ENCODE data around the gene TCERG1. TPM values are rescaled to one million over a fixed set of nuclear protein-coding genes. Genes with fewer than 3 reads are reported as not detected.

TCERG1 gene
- total and polyA plus RNA-seq, 8 donors = 11.8 to 39.3 (median 21.9) TPM

DNA sequence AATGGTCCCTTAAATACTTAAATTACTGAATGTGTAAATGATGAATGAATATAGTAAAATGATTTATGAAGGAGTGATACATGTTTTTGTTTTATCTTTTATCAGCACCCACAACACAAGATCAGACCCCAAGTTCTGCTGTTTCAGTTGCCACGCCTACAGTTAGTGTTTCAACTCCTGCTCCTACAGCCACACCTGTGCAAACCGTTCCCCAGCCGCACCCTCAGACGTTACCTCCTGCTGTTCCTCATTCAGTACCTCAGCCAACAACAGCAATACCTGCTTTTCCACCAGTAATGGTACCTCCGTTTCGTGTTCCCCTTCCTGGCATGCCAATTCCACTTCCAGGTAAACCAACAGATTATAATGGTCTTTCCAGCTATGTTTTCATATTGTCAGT lies 16.3 kb downstream of the TCERG1 start:
- Histone ChIP-seq H3K4me1 (no peaks in the 10 kb centered on the region), H3K9me3 (no peaks in the 10 kb centered on the region), H3K27me3 (no peaks in the 10 kb centered on the region), H3K4me3 (no peak overlapping the region), H3K36me3 (peaks cover 0 to 28% (median 23%) of the 10 kb centered on the region in 3 donors), H3K27ac (no peak overlapping the region)
- FAIRE-seq = no peak
- no peak for TF ChIP-seq CTCF (IDR thresholded peaks at IDR 0.05)
- no peak for ATAC-seq
- DNase-seq = no peak
- intact Hi-C loops (cut with DNase I) = no loop called here
- WGBS, 2 donors = 87 to 90% methylated on average over 6 of the region's 6 CpGs

DNA sequence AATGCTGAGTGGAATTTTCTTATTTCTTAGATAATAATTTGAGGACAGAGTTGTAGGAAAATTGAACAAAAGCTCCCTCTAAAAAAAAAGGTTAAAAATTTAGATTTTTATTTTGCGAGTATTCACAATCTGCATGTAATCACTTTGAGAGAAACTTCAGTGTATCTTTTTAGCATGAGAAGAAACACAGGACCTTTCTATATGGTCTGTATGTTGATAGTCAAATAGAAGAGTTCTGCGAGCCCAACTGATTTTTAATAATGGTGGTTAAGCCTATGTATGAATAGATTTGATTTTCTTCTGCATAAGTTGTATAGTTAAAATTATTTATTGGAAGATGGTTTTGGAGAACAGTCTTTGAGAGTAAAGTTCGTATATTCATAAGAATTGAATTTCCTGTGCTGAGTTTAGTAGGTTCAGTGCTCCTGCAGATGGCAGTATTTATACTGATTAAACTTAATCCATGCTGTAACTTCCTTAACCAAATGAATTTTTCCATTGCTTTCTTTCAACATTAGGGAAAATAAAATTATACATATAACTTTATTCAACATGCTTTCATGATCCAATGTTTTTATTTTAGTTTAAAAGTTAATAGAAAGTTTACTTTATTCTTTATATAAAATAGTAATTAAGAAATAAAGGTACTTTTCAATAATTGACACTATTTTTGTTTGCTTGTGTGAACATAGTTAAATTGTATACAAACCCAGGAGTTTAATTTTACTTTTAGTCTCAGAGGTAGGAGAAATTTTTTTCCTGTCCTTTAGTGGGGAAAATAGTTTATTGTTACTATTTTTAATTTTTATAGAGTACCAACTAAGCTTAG lies 19.6 kb downstream of the TCERG1 start:
- Histone ChIP-seq H3K36me3 (peaks cover 3 to 27% (median 26%) of the 10 kb centered on the region in 3 donors), H3K4me1 (no peaks in the 10 kb centered on the region), H3K27ac (no peak overlapping the region), H3K4me3 (no peak overlapping the region), H3K9me3 (no peaks in the 10 kb centered on the region), H3K27me3 (no peaks in the 10 kb centered on the region)
- peak in 2 of 4 donors; percentile 29 to 60 for ATAC-seq
- intact Hi-C loops (cut with DNase I) = no loop called here
- DNase-seq = no peak
- peak in 1 of 4 donors; percentile 14 for TF ChIP-seq CTCF (IDR thresholded peaks at IDR 0.05)
- peak; percentile 95 for FAIRE-seq
- WGBS, 2 donors = 50 to 58% methylated on average over 3 of the region's 3 CpGs

- H3K36me3 ChIP-seq = peaks cover 3 to 35% (median 27%) of the 10 kb centered on the region in 3 donors
- H3K27ac ChIP-seq = no peak overlapping the region
- ATAC-seq = no peak
- FAIRE-seq = no peak
- H3K4me1 ChIP-seq = no peaks in the 10 kb centered on the region
- no peaks in the 10 kb centered on the region for H3K9me3 ChIP-seq
- no peak for TF ChIP-seq CTCF (IDR thresholded peaks at IDR 0.05)
- no peaks in the 10 kb centered on the region for H3K27me3 ChIP-seq
- H3K4me3 ChIP-seq = no peak overlapping the region
- DNase-seq = no peak
- WGBS, 2 donors = 97 to 100% methylated on average over 1 of the region's 1 CpG
- intact Hi-C loops (cut with DNase I) = no loop called here
These were observed 20.6 kb downstream of the TCERG1 start for GRCh38 chr5:146467760-146468159.

- FAIRE-seq (no peak), DNase-seq (no peak), ATAC-seq (no peak)
- Histone ChIP-seq H3K36me3 (peaks cover 3 to 34% (median 12%) of the 10 kb centered on the region in 3 donors), H3K4me3 (no peak overlapping the region), H3K27me3 (no peaks in the 10 kb centered on the region), H3K27ac (no peak overlapping the region), H3K4me1 (no peaks in the 10 kb centered on the region), H3K9me3 (no peaks in the 10 kb centered on the region)
- intact Hi-C loops (cut with DNase I) = no loop called here
- no peak for TF ChIP-seq CTCF (IDR thresholded peaks at IDR 0.05)
- WGBS, 2 donors = 89 to 92% methylated on average over 1 of the region's 1 CpG
These were observed 26.9 kb downstream of the TCERG1 start for GRCh38 chr5:146474065-146474464.

DNA sequence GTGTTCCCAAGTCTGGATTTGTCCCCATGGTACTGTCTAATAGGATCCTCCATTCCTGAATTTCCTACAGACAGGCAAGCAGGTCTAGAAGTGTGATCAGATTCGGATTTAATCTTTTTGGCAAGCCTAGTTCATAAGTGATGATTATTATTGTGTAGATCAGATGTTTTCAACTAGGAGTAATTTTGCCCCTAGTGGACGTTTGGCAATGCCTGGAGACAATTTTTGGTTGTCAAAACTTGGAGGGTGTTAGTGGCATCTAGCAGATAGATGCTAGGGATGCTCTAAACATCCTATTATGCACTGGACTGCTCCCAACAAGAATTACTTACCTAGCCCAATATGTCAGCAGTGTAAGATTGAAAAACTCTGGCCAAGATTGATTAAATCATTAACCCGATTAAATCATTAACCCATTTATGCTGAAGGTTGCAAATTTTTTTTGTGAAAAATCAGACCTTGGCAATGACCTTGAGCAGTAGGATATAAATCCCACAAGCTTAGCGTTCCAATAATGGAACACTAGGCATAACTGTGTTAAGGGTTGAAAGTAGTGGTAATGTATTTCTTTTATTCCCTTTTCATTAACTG lies 28.2 kb downstream of the TCERG1 start:
- Histone ChIP-seq H3K4me3 (no peak overlapping the region), H3K36me3 (peaks cover 3 to 31% (median 12%) of the 10 kb centered on the region in 3 donors), H3K9me3 (no peaks in the 10 kb centered on the region), H3K4me1 (no peaks in the 10 kb centered on the region), H3K27me3 (no peaks in the 10 kb centered on the region), H3K27ac (no peak overlapping the region)
- DNase-seq (no peak), FAIRE-seq (no peak), ATAC-seq (no peak)
- WGBS, 2 donors = 42 to 47% methylated on average over 4 of the region's 4 CpGs
- intact Hi-C loops (cut with DNase I) = no loop called here
- no peak for TF ChIP-seq CTCF (IDR thresholded peaks at IDR 0.05)
